ENCODE measurements around the gene CRMP1. TPM values are rescaled to one million over a fixed set of nuclear protein-coding genes. Genes with fewer than 3 reads are reported as not detected.

CRMP1 gene
- total RNA-seq, 4 donors from 2014 or later = 1.2 to 4.0 (median 2.3) TPM

GRCh38 chr4:5782829-5783476, 109.9 kb downstream of the CRMP1 start:
- Histone ChIP-seq H3K27me3 (no peaks in the 10 kb centered on the region), H3K9me3 (no peaks in the 10 kb centered on the region), H3K27ac (replicated peaks in 1 of 4) (no peak overlapping the region), H3K4me1 (peaks cover 0 to 7% (median 0%) of the 10 kb centered on the region in 4 donors), H3K36me3 (peaks cover 15 to 45% (median 27%) of the 10 kb centered on the region in 4 donors), H3K4me3 (no peak overlapping the region)
- intact Hi-C loops (cut with DNase I) = no loop called here
- no peak for DNase-seq (ENCODE audit: extremely low spot score)
- 91% methylated on average over 6 of the region's 6 CpGs for WGBS
- no peak for TF ChIP-seq POLR2AphosphoS5 (IDR thresholded peaks at IDR 0.05)
- no peak for TF ChIP-seq POLR2A (IDR thresholded peaks at IDR 0.05; ENCODE audit: low read depth)
- TF ChIP-seq CTCF (IDR thresholded peaks at IDR 0.05) = no peak
- no peak for TF ChIP-seq EP300 (IDR thresholded peaks at IDR 0.05)

- DNase-seq (ENCODE audit: extremely low spot score) = no peak
- Histone ChIP-seq H3K4me3 (no peak overlapping the region), H3K27ac (replicated peaks in 1 of 4) (no peak overlapping the region), H3K4me1 (peaks cover 0 to 7% (median 0%) of the 10 kb centered on the region in 4 donors), H3K36me3 (peaks cover 10 to 33% (median 24%) of the 10 kb centered on the region in 4 donors), H3K9me3 (peaks cover 0 to 9% (median 7%) of the 10 kb centered on the region in 4 donors), H3K27me3 (no peaks in the 10 kb centered on the region)
- intact Hi-C loops (cut with DNase I) = no loop called here
- WGBS = 88% methylated on average over 3 of the region's 3 CpGs
- no peak for TF ChIP-seq POLR2A (IDR thresholded peaks at IDR 0.05; ENCODE audit: low read depth)
- no peak for TF ChIP-seq CTCF (IDR thresholded peaks at IDR 0.05)
- TF ChIP-seq POLR2AphosphoS5 (IDR thresholded peaks at IDR 0.05) = no peak
- no peak for TF ChIP-seq EP300 (IDR thresholded peaks at IDR 0.05)
Measured at GRCh38 chr4:5781691-5782090, 111.2 kb downstream of the CRMP1 start.

GRCh38 chr4:5780831-5781480, 111.9 kb downstream of the CRMP1 start:
- intact Hi-C loops (cut with DNase I) = no loop called here
- H3K9me3 ChIP-seq = peaks cover 0 to 15% (median 12%) of the 10 kb centered on the region in 4 donors
- H3K27me3 ChIP-seq = no peaks in the 10 kb centered on the region
- DNase-seq (ENCODE audit: extremely low spot score) = no peak
- H3K4me3 ChIP-seq = no peak overlapping the region
- H3K4me1 ChIP-seq = peaks cover 0 to 6% (median 0%) of the 10 kb centered on the region in 4 donors
- TF ChIP-seq CTCF (IDR thresholded peaks at IDR 0.05) = no peak
- no peak for TF ChIP-seq EP300 (IDR thresholded peaks at IDR 0.05)
- TF ChIP-seq POLR2A (IDR thresholded peaks at IDR 0.05; ENCODE audit: low read depth) = no peak
- no peak for TF ChIP-seq POLR2AphosphoS5 (IDR thresholded peaks at IDR 0.05)
- peaks cover 9 to 35% (median 20%) of the 10 kb centered on the region in 4 donors for H3K36me3 ChIP-seq
- H3K27ac ChIP-seq (replicated peaks in 1 of 4) = no peak overlapping the region
- 83% methylated on average over 9 of the region's 9 CpGs for WGBS

- DNase-seq (ENCODE audit: extremely low spot score) = no peak
- Histone ChIP-seq H3K4me1 (no peaks in the 10 kb centered on the region), H3K9me3 (peaks cover 0 to 18% (median 12%) of the 10 kb centered on the region in 4 donors), H3K27ac (replicated peaks in 1 of 4) (no peak overlapping the region), H3K4me3 (no peak overlapping the region), H3K36me3 (peaks cover 0 to 31% (median 17%) of the 10 kb centered on the region in 4 donors), H3K27me3 (no peaks in the 10 kb centered on the region)
- TF ChIP-seq EP300 (IDR thresholded peaks at IDR 0.05) = no peak
- no peak for TF ChIP-seq CTCF (IDR thresholded peaks at IDR 0.05)
- TF ChIP-seq POLR2A (IDR thresholded peaks at IDR 0.05; ENCODE audit: low read depth) = no peak
- no peak for TF ChIP-seq POLR2AphosphoS5 (IDR thresholded peaks at IDR 0.05)
- intact Hi-C loops (cut with DNase I) = no loop called here
- WGBS = 100% methylated on average over 1 of the region's 1 CpG
Measured at GRCh38 chr4:5776510-5776909, 116.4 kb downstream of the CRMP1 start.

Measured in esophagus muscularis mucosa (tissue), 4 donors.